Esophagus mucosa (tissue), 1 donor: ENCODE results near the gene SCN3B. TPM values are rescaled to one million over a fixed set of nuclear protein-coding genes. Genes with fewer than 3 reads are reported as not detected.
A peak's percentile ranks its signal among the peaks of the same experiment; 100 is the strongest.
"Not testable (repeated sequence)": the region's sequence is repeated elsewhere in the genome, so short reads cannot be mapped to it uniquely, and the experiment has no call there.

Experiments
- ATAC-seq: fragments of 200-7000 bp; cut with Tn5 transposase; one replicate; pipeline ENCODE4 v1.9.1; 2020
- total RNA-seq: library from RNA; stranded (reverse); gene quantifications from one replicate; pipeline ENCODE4 v1.2.4, GENCODE V29; 2023
- donor health status: DM: yes; HTN: yes; CAD: no.

Gene SCN3B, protein sequence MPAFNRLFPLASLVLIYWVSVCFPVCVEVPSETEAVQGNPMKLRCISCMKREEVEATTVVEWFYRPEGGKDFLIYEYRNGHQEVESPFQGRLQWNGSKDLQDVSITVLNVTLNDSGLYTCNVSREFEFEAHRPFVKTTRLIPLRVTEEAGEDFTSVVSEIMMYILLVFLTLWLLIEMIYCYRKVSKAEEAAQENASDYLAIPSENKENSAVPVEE
- 0.24 TPM for total RNA-seq

DNA sequence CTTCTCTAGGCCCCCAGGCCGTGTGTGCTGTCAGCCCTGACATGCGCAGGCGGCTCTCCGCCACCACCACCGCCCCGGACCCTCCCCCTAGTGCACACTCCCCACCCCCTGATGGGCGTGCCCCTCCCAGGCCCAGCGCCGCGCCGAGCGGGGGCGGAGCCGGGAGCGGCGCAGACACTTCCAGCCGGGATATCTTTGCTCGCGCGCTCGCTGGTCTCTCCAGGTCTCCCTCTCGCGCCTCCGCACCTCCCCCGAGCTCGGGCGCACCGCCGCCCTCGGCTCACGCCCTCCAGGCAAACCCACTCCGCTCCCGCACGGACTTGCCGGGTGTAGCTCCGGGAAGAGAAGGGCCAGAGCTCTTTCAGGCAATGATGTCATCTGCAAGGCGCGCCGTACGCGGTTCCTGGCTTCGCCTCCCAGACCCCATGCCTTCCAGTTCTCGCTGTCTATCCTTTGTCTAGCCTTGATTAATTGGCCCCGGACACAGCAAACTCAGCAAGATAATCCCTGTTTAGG is at the start of gene SCN3B:
TSS of gene SCN3B (minus strand) at position 59 of the 516 bp plus-strand sequence. CDS start 823 bp downstream, outside the sequence.
- ATAC-seq: peak; percentile 96

DNA sequence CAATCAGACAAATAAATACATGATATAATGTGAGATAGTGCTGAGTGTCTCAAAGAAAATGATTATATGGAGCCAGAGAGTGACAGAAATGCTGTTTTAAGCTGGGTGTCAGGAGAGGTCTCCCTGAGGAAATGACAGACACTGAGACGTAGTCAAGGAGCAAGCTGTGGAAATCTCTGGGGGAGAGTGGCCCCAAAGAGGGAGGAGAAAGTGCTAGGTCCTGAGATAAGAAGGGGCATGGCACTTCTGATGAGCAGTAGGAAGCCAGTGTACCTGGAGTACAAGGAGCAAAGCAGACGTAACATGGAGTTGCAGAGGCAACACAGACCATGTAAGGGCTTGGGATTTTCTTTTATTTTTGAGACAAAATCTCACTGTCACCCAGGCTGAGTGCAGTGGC is 48.3 kb upstream of the SCN3B start:
- no peak for ATAC-seq

DNA sequence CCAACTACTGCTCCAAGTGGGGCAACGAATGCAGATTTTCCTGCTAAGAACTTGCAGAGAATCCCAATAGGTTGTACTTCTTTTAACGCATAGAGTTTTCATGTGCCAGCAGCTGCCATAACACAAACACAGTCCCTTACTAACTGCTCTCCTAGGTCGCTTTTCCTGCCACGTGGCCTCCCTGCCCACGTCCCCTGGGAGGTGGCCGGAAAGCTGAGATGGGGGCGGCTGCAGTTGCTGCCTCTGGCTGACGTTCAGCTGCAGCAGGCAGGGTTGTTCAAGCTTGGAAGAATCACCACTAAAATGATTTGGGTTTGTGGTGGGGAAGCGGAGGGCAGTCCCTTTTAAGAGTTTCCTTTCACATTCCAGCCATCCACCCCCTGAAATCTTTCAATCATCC is 47.7 kb upstream of the SCN3B start:
- no peak for ATAC-seq

DNA sequence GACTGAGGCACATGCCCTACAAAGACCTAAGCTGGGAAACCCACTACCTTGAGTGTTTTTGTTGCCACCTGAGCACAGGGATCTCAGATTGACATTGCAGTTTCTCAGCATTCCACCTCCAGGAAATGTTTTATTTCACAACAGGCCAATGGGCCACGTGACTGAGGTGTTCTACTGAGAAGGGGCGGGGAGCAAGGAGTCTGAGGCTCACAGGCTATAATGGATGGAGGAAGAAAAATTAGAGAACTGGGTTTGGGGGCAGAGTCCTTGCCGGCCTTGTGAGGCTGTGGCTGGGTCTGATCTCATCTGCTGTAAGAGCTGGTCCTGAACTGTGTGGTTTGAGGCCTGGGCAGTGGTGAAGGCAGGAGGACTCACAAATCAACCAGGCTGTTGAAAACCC is 46.3 kb upstream of the SCN3B start:
- ATAC-seq: no peak

DNA sequence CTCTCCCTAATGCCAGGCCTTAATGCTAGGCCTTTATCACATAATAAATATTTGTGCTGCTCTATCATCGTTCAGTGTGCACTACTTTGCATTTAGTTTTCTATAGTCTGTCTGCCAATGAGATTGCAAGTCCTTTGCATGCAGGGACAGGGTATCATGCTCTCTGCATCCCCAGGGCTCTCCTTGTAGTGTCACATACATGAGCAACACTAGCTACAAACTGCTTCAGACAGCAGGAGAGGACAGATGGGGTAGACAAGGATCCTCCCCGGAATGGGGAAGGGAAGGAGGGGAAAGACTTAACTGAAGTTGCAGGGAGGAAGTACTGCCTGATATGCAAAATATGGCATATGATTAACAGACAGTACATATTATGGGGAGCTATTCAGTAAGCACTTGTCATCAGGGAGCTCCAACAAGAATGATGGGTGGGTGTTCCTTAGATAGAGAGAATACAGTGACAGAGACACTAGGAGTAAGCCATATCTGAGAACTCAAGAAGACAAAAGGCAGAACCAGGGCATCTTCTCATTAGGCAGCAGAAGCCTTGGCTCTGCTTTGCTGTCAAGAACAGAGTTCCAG is 44.2 kb upstream of the SCN3B start:
- ATAC-seq: no peak

DNA sequence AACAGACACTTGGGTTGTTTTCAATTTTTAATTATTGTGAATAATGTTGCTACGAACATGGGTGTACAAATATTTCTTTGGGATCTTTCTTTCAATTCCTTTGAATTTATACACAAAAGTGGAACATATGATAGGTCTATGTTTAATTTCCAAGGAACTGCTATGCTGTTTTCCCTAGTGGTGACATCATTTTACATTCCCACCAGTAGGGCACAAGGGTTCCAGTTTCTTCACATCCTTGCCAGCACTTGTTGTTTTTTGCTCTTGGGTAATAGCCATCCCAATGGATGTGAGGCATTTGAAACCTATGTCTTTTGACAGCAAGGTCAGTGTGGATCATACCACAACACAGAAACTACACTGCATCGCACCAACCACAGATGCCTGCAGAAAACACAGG is 41.8 kb upstream of the SCN3B start:
- no peak for ATAC-seq

DNA sequence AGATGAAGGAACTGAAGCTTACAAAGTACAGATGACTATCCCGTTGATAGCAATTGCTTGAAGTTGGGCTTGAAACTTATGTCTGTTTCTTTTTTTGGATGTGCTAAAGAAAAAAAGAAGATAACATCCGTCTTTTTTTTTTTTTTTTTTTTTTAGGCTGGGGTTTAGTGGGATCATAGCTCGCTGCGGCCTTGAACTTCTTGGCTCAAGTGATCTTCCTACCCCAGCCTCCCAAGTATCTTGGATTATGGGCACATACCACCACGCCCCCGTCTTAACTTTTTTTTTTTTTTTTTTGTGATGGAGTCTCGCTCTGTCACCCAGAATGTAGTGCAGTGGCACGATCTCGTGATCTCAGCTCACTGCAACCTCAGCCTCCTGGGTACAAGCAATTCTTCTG is 40.8 kb upstream of the SCN3B start:
- ATAC-seq: no peak

DNA sequence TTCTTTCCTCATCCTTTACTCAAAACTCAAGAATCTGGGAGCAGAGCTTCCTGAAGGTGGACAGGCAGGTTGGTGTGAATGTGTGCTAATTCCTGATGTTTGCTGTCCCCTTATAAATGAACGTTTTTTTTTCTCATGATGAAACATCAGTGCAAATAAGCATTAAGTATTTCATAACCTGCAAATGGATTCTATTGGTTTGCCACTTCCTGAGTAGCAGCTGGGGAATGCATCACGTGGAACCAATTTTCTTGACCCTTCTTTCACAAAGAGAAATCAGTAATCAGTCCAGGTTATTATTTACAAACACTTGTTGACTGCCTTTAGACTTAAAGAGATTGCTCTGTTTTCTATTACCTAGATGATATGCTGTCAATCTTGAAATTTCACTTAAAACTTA is 40.1 kb upstream of the SCN3B start:
- ATAC-seq: no peak

DNA sequence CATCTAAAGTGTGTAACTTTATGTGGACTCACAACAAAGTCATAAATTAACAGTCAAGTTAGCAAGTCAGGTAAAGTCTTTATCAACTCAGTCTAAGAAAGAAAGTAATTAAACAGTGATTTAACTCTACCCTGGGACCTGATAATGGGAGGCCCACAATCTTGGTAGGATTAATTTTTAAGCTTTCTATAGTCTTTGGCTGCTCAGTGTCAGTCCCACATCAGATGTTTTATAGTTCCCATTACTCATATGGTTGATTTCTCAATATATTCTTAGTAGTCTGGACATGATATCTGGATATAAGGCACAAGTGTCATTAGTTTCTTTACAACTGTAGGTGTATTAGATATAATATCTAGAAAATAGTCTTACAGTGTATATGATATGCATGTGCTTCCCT is 38.5 kb upstream of the SCN3B start:
- no peak for ATAC-seq

DNA sequence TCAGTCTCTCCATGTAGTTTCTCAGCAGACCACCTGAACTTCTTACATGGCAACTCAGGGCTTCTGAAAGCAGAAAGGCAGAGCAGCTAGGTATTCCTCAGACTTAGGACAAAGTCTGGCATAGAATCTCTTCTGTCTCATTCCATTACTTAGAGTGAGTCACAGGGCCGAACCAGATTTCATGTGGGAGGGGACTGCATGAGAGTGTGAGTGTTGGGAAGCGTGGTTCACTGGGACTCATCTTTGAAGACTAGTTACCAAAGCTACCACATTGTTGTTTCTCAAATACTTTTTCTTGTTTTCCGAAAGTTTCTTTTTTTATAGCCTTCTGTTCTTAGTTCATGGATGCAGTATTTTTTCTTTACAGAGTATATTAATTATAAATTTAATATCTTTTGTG is 36.1 kb upstream of the SCN3B start:
- peak; percentile 55 for ATAC-seq

DNA sequence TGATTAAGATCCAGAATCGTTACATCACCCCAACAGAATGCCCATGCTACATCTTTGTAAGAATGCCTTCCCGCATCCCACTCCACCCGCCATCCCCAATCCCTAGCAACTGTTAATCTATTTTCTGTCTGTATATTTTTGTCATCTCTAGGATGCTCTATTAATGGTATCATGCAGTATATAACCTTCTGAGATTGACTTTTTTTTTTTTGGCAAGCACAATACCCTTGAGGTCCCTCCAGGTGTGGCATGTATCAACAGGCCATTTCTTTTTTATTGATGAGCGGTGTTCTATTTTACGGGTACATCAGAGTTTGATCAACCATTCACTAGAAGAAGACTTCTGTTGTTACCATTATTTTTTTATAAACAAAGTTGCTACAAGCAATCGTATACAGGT is 30.2 kb upstream of the SCN3B start:
- no peak for ATAC-seq

DNA sequence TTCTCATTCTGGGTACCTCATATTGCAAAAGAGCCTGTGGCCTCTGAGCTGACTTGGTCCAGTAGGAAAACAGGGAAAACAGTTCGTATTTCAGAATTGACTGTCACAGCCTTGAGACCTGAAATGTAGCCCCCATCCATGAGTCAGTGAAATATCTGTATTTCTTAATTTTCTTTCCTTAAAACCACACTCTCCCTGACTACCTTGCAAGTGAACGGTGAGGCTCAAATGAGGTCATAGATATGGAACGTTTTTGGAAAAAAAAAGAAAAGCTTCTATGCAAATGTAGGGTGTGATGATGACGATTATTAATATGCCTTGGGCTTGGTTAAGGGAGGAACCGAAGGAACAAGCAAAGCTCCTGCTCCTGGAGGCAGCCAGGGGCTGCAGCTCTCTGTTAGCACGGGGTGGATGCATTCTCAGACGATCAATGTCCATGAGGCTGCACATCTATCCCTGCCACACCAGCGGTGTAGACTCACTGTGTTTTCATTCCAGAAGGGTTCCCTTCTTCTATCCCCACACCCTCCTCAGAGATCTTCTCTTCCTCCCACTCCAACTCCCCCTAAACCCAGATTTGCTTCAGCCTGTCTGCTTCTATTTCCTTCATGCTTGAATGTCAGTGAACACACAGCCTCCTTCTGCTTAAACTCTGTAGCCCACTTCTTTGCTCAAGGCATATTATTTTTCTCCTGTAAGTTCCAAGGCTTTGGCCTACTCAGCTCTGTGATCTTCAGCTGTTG is 29.2 kb upstream of the SCN3B start:
- ATAC-seq: no peak

DNA sequence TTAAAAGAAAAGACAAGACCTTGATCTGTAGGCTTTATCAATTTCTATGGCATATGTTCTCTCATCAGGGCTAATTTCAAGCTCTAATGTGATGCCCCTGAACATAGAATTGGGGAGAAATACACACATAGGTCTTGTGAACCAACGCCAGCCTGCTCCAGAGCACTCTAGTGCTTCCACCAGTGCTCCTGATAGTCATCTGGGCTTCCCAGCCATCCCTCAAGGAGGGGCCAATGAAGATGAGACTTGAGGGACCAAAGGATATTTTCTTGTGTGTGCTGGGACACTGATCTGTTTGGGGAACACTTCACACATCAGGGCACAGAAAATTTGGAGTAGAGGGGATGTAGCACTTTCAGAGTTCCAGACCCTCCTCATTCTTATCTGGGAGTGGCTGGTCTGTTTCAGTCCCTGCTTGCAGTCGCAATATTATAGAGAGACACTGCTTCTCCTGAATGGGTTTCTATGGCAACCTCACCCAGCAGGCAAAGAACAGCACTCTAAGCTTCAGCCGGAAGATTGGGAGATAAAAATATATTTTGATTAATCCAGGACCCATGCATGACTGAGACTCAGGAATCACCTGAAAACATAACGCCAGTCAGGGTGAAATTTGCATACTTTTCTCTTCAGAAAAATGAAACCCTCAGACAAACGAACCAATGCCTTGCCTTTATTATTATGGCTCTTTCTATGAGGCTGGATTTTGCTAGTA is 28.4 kb upstream of the SCN3B start:
- no peak for ATAC-seq

DNA sequence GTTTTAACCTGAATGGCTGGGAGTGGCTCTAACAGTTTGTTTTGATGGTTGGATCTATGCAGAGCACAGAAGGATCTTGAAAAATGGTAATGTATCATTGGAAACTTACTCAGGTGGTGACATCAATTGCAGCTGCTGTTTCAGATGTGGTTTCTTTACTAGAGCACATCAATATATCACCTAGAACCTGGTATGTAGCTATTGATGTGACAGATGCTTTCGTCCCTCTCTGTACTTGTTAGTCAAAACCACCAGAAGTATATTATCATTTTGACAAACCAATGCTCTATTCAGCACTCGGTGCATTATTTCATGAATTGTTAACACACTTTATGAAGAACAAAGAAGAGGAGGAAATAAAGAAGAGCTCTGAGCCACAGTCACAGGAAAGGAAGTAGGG is 26.6 kb upstream of the SCN3B start:
- no peak for ATAC-seq

DNA sequence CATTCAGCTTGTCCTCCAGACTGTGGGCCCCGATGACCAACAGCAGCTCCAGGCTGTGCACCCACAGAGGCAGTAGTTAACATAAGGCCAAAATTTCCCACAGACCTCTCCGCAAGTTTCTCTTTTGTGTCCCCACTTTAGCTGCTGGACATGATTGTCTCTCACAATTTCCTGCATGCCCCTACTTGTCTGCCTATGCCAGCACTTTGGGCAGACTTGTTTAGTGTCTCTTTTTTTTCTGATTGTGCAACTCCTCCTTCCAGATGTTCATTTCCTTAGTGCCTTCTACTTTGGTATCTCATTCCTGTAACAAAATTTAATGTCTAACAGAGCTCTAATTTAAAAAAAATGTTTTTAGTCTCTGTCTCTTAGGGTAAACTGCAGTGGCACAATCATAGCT is 23.8 kb upstream of the SCN3B start:
- no peak for ATAC-seq

DNA sequence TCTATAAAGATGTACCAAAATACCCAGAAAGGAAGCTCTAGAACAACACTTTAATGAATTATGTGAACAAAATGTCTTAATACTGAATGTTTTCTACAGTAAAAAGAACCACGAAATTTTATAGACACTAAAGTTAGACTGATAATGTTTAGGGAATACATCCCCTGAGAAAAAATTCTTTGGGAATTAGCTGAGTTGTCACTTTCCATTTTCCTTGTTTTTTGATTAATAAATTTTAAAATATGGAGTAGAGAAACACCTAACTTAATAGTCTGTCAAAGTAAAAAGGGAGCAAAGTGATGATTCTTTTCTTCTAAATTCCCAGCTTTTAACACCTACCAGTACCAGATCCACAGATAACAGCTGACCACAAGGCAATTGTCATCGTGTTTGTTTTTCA is 23.1 kb upstream of the SCN3B start:
- ATAC-seq: no peak

DNA sequence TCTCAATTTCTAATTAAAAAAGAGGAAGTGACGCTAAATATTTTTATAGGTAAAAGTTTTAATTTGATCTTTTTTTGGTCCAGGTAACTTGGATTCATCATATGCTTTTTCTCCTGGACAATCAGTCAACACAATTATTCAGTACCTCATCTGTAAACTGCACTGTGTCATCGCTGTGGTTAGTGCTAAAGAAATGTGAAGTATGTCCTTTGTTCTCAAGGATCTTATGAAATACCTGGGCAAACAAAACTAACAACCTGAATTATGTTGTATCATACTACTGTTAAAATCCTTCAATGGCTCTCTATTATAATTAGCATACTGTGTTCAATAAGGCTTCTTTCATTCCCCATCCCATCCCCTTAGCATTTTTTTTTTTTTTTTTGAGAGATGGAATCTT is 19.9 kb upstream of the SCN3B start:
- peak; percentile 81 for ATAC-seq

DNA sequence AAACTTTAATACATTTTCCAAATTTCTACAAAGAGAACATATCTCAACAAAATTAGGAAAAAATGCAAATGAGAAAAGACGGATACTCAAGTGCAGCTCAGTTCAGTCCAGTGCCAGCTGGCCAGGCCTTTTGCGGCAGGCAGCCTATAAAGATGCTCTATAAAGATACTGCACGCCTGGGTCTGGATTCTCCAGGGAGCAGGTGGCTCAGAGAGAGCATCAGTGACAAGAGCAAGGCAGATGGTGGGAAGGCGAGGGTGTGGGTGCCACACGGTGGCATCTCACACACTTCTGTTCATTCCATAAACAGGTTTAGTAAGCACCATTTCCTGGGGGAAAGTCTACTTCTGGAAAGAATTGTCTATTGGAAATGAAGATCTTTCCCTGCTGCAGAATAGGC is 18.1 kb upstream of the SCN3B start:
- ATAC-seq: no peak

DNA sequence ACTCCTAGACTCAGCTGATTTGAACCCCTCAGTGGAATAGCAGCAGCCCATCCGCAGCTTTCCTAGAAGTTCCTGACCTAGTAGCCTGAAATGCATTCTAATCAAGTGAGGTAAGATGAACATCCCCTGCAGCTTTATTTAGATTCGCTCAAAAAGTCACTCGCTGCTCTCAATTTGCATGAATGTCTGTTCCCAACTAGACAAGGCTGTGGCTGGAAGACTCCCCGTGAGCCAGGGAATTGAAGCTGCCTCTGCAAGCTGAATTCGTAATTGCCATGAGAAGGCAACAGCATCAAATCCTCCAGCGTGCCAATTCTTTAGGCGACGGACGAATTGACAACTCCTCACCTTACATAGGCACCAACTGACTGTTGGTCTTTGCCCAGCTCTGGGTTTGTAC is 17.1 kb upstream of the SCN3B start:
- no peak for ATAC-seq

DNA sequence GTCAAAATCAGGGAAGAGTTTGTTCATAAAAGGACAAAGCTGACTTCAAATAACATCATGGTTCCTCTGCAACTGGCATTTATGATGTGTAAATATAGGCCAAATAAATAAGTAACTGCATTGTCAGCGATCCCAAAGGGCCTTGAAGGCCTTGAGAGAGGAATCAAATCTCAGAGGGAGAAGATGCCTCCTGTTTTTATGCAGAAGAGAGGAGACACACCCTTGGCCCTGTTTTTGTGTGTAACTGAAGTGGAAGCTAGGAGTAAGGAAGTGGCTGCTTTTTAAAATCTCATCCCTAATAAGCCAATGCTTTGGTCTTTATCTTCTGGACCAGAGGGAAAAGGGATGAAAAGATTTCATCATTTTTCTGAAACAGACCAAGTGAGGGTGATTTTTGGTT is 15.7 kb upstream of the SCN3B start:
- no peak for ATAC-seq

DNA sequence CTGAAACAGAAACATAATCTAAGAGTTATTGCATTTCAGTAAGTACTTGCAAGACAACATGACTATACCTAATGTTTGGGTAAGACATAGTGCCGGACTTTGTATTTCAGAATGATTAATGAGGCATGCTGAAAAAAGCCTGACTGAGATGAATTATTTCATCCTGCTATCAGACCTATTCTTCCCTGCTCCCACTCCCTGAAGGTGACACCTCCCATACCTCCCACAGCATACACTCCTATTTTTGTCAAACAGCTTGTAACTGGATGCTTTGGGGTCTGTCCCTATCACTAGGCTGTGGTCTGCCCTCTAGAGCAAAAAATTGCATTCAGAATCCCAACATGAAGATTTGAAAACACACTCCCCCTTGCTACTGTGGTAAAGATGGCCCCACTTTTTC is 10.9 kb upstream of the SCN3B start:
- no peak for ATAC-seq

DNA sequence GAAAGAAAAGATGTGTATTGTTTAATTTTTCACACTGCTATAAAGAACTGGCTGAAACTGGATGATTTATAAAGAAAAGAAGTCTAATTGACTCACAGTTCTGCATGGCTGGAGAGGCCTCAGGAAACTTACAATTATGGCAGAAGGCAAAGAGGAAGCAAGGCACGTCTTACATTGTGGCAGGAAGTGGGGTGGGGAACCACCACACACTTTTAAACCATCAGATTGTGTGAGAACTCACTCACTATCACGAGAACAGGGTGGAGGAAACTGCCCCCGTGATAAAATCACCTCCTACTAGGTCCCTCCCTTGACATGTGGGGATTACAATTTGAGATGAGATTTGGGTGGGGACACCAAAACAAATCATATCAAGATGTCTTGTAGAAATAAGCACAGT is 5.5 kb upstream of the SCN3B start:
- not testable (repeated sequence) for ATAC-seq

DNA sequence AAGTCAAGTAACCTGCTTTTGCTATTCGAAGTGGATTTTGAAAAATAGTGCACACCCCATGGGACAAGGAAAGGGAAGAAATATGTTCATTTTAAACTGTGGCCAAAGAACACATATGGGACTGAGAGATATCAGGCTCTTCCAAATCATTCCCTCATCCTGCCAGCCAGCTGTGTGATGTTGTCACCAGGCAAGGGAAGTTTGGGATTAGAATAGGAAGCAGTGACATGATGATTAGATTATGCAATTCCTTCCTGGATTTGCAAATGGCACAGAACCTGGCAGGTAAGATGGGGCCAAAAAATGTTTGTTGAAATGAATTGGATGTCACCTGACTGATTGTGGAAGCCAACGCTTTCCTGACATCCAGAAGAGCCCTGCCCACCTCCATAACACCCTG is 4.9 kb upstream of the SCN3B start:
- no peak for ATAC-seq
